PC-9 (cell line): ENCODE data around the gene EFS.

Source experiments
- EZH2 ChIP-seq: fragments of 200-600 bp; sonication (generic); IDR thresholded peaks from 2 replicates; pipeline ENCODE4 v1.8.0; 2017; ENCODE audit warnings: antibody characterized with exemption, low read depth
- TF ChIP-seq, protein P1 (sequence below): fragments of 200-600 bp; sonication (generic); conservative IDR thresholded peaks from 2 replicates; pipeline ENCODE4 v1.6.1; 2017; ENCODE audit warnings: mixed run types, antibody characterized with exemption, mild to moderate bottlenecking, moderate library complexity

DNA sequence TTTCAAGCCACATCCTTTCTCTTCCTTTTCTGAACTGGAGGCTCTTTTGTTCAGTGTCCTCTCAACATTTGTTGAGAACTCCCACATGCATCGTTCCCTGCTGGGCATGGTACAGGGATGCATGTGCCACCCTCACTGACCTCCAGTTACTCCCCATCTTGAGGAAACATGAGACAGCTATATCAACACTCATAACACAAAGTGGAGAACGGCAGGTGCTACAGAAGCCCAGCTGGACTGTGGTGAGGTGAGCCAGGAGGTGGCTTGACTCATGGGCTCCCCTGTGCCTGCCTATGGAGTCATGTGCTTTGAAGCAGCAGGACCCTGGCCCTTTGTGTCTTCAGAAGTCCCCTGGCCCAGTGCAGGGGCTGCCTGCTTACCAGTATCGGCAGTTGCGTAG, 33.4 kb upstream of the EFS start:
- TF ChIP-seq, protein P1, sequence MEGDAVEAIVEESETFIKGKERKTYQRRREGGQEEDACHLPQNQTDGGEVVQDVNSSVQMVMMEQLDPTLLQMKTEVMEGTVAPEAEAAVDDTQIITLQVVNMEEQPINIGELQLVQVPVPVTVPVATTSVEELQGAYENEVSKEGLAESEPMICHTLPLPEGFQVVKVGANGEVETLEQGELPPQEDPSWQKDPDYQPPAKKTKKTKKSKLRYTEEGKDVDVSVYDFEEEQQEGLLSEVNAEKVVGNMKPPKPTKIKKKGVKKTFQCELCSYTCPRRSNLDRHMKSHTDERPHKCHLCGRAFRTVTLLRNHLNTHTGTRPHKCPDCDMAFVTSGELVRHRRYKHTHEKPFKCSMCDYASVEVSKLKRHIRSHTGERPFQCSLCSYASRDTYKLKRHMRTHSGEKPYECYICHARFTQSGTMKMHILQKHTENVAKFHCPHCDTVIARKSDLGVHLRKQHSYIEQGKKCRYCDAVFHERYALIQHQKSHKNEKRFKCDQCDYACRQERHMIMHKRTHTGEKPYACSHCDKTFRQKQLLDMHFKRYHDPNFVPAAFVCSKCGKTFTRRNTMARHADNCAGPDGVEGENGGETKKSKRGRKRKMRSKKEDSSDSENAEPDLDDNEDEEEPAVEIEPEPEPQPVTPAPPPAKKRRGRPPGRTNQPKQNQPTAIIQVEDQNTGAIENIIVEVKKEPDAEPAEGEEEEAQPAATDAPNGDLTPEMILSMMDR: no peak
- no peak for TF ChIP-seq EZH2
